Retina (tissue), 1 donor: ENCODE measurements around the gene SPESP1.

Source experiments
- DNase-seq: peaks from one replicate; pipeline ENCODE4 v3.0.0-alpha.2; 2016

SPESP1 gene

DNA sequence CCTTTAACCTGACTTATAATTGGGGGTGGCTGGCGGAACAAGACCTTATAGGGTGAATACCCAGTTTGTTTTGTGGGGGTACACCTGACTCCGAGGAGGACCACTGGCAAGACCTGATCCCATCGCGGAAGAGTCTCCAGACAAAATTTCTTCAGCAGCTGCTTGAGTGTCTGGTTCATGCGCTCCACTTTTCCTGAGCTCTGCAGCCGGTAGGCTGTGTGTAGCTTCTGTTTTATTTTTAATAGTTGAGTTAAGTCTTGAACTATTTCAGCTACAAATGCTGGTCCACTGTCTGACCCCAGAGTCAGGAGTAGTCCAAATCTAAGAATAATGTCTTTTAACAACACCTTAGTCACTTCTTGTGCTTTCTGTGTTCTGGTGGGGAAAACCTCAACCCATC, 63.0 kb downstream of the SPESP1 start:
- DNase-seq: no peak

DNA sequence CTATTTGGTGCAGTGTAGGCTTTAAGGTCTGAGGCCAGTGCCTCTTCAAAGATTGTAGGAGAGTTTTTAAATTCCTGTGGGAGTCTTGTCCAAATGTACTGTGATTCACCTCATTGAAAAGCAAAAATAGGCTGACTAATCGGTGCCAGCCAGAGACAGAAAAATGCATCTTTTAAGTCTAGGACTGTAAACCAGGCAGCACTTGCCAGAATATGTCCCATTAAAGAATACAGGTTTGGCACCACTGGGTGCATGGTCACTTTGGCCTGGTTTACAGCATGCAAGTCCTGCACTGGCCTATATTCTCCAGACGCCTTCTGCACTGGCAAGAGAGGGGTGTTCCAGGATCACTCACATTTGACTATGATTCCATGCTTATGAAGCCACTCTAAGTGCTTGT, 63.8 kb downstream of the SPESP1 start:
- no peak for DNase-seq

DNA sequence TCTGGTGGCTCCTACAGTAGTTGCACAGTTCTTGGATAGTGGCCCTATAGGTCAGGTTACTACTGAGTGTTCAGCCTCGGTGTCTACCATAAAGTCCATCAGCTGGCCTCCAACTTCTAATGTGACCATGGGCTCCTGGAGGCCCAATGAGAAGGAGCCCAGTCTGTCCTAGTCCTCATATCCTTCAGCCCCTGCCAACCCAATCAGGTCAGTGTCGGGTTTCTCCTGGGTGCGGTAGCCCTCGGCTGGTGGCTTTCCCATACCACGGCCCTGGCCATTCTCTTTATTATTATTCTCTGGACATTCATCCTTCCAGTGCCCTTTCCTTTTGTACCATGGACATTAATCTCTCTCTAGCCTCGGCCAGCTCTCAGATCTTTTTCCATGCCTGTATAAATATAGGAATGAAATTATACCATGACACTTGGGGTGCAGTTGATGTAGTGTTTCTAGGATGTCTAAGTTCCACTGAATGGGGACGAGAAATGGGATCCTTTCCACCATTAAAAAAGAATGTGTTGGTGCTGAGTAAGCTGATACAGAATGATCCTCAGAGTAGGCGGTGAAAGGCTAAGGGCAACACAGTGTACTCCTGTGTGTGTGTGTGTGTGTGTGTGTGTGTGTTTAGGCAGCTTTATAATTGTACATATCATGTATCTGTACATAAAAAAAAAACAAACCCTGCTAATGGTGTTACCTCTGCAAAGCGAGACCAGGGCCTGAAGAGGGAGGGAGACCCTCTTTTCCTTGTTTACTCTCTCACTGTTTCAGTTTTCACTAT, 64.8 kb downstream of the SPESP1 start:
- DNase-seq: no peak
